Stimulated activated CD4-positive, alpha-beta T cell treated with anti-CD3 and anti-CD28 coated beads, Interleukin-4, amount 100 ng/mL, for 24 hours (primary cell): ENCODE measurements around the gene KNTC1.
"Not testable (repeated sequence)": the region's sequence is repeated elsewhere in the genome, so short reads cannot be mapped to it uniquely, and the experiment has no call there.

Experiments used
- DNase-seq: peaks from one replicate; pipeline ENCODE4 v3.0.0-alpha.2; 2020

Gene KNTC1

DNA sequence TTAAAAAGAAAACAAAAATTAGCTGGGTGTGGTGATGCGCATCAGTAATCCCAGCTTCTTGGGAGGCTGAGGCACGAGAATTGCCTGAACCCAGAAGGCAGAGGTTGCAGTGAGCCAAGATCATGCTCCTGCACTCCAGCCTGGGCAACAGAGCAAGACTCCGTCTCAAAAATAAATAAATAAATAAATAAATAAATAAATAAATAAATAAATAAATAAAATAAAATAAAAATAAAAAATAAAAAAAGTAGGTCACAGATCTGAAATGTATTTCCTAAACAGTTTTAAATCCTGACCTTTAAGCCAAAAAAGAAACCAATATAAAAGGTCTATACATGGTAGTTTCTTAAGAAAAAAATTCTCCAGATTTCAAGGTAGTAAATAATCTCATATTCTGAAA lies 14.0 kb upstream of the KNTC1 start:
- not testable (repeated sequence) for DNase-seq

DNA sequence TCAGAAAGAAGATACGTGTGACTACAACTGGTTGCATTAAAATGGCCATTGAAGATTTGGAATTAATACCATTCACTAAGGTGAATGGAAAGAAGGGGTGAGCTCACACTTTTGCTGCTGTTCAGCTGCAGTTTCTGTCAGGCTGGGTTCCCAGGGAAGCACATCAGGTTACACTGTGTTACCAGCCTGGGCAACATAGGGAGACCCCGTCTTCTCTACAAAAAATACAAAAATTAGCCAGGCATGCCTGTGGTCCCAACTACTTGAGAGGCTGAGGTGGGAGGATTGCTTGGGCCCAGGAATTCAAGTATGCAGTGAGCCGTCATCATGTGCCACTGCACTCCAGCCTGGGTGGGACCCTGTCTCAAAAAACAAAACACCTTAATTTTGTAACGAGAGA lies 13.4 kb upstream of the KNTC1 start:
- DNase-seq, result no peak

DNA sequence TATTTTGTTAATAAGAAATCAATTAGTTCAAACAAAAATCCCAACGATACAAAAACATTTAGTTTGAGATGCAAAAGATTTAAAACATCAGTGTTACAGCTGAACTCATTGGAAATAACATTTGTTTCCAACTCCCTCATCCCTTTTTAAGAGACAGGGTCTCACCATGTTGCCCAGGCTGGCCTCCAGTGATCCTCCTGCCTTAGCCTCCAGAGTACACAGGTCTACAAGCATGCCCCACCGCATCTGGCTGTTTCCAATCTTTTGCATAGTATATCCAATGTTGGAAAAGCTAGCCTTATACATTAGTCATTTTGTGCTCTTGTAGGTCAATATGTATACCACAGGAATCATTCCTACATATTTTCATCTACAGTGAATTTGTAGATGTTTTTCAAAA lies 11.8 kb upstream of the KNTC1 start:
- DNase-seq, result no peak

DNA sequence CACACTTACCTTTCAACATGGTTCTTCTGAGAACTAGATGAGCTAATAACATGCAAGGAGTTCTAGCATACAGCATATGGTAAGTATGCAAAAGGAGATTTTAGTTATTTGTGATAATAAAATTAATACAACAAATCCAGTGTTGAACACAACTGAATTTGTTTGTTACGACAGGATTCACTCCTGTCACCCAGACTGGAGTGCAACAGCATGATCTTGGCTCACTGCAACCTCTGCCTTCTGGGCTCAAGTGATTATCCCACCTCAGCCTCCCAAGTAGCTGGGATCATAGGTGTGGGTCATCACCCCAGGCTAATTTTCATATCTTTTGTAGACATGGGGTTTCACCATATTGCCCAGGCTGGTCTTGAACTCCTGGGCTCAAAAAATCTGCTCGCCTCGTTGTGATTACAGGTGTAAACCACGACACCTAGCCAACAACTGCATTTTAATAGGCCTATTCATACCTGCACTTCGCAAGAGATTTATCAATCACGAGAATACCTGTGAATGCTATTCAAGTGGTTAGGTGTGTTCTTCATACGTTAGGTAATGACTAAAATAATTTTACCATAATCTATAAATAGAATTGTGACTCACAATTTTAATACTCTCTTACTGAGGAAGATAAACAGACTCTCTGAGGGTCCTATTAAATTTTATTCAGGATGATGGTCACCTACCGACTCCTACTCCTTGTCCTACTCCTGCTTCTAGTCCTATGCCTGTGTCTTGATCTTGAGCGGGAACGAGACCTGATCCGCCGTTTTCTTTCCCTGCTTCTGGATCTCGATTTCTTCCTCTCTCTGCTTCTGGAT lies 10.3 kb upstream of the KNTC1 start:
- DNase-seq, result no peak

DNA sequence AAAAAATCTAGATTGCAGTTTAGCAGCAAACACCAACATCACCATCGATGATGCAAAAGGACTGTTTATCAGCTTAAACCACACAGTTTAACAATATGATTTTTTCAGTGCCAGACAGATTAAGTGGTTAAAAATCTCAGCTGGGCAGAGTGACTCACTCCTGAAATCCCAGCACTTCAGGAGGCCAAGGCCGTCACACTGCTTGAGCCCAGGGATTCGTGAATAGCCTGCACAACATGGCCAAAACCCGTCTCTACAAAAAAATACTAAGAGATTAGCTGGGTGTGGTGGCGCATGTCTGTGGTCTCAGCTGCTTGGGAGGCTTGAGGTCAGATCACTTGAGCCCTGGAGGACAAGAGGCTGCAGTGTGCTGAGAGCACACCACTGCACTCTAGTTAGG lies 9.2 kb upstream of the KNTC1 start:
- no peak for DNase-seq

DNA sequence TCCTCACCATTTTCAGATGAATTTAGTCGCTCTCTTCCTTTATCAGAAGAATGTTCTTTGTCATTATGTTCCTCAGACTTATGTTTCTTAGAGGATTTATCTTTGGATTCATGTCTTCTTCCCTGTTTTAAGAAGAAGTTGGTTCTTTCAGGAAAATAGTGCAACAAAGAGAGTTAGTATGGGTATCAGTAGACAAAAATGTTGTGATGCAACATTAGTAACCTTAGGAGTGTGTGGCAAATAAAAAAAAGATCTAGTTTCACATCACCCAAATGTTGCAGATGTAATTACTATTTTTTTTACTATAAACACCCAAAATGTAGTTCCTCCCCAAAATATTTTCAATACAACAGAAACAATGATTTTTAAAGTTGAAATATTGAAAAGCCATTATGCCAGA lies 8.1 kb upstream of the KNTC1 start:
- no peak for DNase-seq

DNA sequence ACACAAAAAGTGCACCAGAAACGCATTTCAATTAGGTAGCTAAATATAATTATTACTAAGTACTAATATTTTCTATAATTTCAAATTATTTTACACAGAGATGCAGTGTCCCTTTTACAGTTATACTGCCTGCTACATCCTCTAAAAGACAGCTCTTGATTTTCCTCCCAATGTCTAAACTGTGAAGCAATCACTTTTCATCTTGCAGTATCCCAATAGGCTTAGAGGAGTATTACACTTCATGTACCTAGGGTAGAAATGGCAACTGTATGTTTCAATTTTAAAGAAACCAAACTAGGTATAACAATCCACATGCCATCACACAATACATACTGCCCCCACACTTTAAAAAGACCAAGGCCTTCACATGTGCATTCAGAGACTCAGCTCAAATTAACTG lies 7.6 kb upstream of the KNTC1 start:
- DNase-seq, result no peak

DNA sequence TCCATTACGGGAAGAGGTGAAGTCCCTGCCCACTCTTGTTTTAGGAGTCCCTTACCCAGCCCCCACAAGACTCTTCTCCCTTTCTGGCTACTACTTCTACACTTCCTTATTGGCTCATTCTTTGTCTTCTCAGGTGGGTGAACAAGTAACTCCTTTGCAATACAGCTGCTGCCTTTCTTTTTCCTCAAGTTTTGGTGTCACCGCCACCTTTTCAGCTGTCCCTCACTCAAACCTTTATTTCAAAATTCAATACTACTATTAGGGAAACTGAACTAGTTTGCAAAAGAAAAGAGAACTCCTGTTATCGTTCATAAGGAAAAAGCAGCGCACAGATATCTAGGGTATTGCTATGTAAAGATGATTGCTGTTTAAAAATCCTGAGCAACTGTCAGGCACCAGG lies 6.4 kb upstream of the KNTC1 start:
- DNase-seq, result no peak

DNA sequence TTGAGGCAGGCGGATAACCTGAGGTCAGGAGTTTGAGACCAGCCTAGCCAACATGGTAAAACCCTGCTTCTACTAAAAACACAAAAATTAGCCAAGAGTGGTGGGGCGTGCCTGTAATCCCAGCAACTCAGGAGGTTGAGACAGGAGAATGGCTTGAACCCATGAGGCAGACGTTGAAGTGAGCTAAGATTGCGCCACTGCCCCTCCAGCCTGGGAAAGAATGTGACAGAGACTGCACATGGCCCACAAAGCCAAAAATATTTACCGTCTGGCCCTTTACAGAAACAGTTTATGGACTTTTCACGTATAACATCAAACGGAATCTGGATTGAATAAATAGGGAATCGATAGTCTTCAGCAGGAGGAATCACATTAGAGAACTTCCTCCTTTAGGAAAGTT lies 3.8 kb upstream of the KNTC1 start:
- no peak for DNase-seq

DNA sequence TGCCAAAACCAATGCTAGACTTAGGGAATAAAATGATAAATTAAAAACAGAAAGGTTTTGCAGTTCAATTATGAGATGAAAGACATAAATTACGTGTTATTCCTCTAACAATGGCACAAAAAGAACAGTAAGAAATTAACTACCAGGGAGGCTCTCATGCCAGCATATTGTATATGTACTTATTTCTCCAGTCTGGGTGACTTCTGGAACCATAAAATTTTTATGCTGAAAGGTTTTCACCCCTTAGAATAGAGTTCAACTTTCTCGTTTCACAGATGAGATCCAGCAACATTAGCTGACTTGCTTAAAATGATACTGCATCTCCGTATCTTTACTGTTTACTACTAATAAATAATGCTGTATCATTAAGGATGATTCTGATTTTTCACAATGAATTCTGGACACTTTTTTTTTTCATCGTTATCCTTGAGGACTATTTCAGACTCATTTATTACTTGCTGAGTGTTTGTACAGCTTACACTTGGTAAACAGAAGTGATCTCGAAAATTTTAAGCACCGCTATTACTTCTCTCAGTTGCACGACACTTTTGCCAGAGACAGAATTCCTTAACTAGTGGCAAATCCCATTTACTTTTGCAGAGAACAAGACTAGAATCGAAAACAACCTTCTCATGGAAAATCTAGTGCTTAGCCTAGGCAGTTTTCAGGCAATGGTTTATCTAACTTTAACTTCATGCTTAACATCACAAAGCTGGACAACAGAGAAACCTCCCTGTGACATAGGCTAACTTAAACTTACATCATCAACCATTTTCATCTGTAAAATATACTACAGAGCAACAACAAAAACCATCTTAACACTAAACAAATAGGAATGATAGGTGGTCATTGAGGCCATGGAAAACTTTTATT lies 3.0 kb upstream of the KNTC1 start:
- DNase-seq, result no peak

DNA sequence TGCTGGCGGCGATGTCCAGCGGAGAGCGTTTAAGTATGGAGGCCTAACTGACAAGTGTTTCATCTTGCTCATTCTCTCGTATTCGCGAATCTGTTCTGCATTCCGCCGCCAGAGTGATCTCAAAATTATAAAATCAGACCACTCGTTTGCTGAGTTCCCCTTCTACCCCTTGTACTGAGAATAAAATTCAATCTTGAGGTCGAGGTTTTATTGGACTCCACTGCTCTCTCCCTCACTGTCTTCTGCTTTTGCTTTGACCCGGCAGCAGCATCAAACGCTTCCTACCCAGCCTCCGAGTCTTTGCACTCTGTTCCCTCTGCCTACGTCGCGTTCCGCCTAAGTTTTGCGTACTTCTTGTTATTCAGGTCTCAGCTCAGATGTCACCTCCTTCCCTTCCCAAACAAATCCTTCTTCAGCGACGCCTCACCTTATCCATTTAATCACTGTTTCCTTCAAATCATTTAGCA lies 462 bp downstream of the KNTC1 start:
- DNase-seq, result peak; percentile 48

DNA sequence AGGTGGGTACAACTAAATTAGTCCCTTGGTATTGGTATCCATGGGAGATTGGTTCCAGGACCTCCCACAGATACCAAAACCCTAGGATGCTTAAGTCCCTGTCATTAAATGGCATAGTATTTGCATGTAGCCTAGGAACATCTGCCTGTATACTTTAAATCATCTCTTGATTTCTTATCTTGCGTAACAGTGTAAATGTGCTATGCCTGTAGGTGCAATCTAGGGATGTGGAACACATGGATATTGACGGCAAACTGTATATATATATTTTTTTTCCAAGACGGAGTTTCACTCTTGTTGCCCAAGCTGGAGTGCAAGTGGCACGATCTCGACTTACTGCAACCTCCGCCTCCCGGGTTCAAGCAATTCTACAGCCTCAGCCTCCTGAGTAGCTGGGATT lies 1.5 kb downstream of the KNTC1 start:
- no peak for DNase-seq

DNA sequence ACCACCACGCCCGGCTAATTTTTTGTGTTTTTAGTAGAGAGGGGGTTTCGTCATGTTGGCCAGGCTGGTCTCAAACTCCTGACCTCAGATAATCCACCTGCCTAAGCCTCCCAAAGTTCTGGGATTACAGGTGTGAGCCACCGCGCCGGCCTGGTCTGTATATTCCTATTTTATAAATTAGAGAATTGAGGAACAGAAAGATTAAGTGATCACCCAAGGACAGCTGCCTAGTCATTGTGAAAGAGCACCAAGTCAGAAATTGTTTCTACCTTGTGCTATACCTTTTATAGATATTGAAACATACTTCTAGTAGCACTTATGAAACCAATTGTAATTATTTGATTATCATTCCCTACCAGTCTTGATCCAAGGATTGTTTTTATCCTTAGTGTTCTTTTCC lies 1.9 kb downstream of the KNTC1 start:
- DNase-seq, result no peak

DNA sequence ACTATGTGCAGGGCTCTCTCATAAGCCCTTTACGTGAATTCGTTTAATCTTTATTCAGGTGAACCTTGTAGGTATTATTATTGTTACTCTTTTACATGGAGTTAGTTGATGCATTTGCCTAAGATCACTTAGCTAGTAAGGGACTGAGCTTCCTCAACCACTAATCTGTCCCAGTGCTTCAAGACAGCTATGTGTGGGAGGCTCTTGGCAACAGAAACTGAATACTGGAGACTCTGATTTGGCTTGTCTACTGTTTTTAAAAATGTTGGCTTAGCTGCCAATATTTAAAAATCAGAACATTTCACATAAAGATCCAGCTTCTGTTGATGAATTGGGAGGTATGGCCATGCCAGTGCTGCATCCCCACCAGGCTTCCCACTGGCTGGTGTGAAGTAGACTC lies 6.8 kb downstream of the KNTC1 start:
- no peak for DNase-seq

DNA sequence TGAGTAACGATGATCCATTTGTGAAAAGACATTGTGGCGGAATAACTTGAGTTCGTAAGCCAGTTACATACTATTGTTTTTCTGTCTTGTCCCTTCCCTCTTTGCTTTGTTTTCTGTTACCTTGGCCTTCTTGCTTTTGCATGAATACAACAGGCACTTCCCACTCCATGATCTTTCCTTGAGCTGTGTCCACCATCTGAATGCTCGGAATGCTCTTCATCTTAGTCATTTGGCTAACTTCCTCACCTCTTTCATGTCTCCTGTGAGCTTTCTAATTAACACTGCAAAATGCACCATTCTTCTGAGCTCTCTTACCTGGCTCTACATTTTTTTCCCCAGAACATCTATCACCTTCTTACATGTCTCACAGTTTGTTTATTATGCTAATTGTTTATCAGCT lies 10.0 kb downstream of the KNTC1 start:
- no peak for DNase-seq

DNA sequence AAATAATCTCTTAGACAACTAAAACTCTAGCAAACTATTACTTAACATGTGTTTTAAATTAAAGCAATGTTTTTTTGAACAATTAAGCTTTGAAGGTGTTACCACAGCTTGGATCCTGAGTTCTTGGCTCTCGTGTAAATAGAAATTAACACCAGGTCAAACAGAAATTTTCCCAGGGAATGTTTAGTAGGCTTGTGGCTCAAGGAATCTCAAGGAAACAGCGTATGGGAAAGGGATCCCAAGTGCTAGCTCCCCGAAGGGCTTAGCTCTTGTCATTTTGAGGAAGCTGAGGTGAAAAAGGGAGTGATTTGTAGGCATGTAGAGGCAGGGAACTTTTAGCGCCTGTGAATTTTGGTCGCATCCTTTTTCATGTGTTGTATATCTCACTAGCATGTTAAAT lies 11.4 kb downstream of the KNTC1 start:
- DNase-seq, result no peak

DNA sequence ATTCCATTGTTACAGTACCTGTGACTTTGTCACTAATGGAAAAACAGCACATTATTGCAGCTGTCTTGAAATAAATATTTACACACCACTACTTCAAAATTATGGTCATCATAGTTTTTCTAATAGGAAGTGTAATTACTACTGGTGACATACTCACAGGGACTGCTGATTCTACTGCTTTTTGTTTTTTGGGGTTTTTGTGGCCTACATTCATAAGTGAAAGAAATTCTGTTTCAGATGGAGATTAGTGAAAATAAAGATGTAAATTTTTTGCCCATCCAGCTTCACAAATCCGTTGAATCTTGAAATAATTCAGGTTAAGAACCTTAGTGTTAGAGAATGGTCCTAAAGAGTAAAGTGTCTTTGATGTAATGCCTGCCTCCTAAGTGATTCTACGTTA lies 17.5 kb downstream of the KNTC1 start:
- DNase-seq, result no peak

DNA sequence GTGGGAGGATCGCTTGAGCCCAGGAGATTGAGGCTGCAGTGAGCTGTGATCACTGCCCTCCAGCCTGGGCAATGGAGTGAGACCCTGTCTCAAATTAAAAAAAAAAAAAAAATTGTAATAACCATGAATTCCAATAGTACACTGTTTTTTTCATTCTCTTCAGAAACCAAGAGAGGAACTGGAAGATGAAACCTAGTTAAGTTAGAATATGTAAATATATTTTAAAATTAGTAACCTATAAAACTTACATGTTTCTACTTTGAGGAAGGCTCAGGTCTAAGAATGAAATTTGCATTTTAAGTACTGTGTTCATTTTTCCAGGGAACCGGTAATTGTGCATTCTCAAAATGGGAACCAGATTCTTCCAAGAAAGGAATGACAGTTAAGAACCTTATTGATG lies 18.8 kb downstream of the KNTC1 start:
- DNase-seq, result no peak

DNA sequence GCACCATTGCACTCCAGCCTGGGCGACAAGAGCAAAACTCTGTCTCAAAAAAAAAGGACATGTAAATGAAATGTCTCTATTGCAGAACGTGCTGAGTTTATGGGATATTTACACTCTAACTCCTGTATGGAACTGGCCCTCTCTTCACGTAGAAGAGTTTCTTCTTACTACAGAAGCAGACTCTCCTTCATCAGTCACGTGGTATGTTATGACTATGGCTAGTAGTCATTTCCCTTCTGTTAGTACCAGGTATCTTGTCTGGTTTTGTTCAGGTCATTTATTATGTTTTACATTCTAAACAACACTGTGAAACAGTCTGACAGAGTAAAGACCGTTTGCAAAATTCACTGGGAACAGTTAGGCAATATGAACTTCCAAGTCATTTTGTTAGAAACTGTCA lies 20.3 kb downstream of the KNTC1 start:
- no peak for DNase-seq

DNA sequence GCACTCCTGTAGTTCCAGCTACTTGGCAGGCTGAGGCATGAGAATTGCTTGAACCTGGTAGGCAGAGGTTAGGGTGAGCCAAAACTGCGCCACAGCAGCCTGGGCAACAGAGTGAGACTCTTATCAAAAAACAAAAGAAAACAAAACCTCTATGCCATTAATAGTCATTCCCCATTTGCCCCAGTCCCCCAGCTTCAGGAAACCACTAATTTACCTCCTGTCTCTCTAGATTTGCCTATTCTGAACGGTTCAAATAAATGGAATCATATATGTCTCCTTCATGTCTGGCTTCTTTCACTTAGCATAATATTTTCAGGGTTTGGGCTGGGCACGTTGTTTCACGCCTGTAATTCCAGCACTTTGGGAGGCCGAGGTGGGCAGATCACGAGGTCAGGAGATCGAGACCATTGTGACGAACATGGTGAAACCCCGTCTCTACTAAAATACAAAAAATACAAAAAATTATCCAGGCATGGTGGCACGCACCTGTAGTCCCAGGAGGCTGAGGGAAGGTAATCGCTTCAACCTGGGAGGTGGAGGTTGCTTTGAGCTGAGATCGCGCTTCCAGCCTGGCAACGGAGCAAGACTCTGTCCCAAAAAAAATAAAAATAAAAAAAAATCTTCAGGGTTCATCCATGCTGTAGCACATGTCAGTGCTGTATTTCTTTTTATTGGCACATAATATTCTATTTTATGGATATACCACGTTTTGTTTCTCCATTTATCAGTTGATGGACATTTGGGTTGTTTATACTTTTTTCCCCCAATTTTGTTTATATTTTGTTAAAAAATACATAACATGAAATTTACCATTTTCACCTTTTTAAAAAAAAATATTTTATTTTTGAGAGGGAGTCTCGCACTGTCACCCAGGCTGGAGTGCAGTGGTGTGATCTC lies 31.9 kb downstream of the KNTC1 start:
- no peak for DNase-seq

DNA sequence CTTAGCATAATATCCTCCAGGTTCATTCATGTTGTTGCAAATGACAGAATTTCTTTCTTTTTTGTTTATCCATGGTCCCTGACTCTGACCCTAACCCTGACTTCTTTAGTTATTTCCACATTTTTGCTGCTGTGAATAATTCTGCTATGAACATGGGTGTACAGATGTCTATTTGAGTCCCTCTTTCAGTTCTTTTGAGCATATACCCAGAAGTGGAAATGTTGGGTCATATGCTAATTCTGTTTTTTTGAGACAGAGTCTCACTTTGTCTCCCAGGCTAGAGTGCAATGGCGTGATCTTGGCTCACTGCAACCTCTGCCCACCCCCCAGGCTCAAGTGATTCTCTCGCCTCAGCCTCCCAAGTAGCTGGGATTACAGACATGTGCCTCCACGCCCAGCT lies 33.1 kb downstream of the KNTC1 start:
- no peak for DNase-seq

DNA sequence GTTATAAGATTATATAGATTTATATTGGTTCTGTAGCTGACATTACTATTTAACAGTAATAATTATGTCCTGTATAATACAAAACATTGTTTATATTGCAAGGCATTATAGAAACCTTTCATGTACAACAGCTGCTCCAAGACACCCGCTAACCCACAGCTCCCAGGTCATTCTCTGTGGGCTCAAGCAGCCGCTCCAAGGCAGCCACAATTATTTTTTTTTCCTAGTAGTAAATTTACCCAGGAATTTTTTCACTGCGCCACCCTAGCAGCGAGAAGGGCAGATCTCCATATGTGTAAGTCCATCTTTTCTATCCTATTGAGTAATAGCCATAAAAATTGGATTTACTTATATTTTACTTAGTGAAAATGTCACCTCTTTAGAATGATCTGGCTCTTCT lies 36.3 kb downstream of the KNTC1 start:
- no peak for DNase-seq

DNA sequence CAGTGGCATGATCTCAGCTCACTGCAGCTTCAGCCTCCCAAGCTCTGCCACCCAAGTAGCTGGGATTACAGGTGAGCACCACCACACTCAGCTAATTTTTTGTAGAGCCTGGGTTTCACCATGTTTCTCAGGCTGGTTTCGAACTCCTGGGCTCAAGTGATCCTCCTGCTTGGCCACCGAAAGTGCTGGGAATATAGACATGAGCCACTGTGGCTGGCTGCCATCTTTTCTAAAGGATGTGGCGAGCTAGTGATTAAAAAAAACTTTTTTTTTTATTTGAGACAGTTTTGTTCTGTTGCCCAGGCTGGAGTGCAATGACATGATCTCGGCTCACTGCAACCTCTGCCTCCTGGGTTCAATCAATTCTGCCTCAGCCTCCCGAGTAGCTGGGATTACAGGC lies 39.8 kb downstream of the KNTC1 start:
- DNase-seq, result not testable (repeated sequence)
